Left lung (tissue), 10 donors: ENCODE measurements around the gene PIK3R1. TPM values are rescaled to one million over a fixed set of nuclear protein-coding genes. Genes with fewer than 3 reads are reported as not detected.

Experiments used
- ATAC-seq: fragments of 200-7000 bp; cut with Tn5 transposase; one replicate; pipeline ENCODE4 v1.9.1; 2020; ENCODE audit warnings: moderate library complexity
- DNase-seq, 4 donors: peaks; one replicate each; pipeline ENCODE4 v3.0.0-alpha.2; 2013 to 2020
- H3K27ac ChIP-seq, 2 donors: fragments of 200-600 bp; sonication (generic) in 1 of 2; one replicate each; pipeline versions ENCODE4 v1.5.0 to v1.8.0; 2020 to 2021
- H3K27me3 ChIP-seq, 2 donors: fragments of 200-600 bp; sonication (generic) in 1 of 2; one replicate each; pipeline versions ENCODE4 v1.5.0 to v1.8.0; 2020 to 2021
- H3K36me3 ChIP-seq, 2 donors: fragments of 200-600 bp; sonication (generic) in 1 of 2; one replicate each; pipeline versions ENCODE4 v1.5.0 to v1.8.0; 2020 to 2021
- H3K4me1 ChIP-seq, 2 donors: fragments of 200-600 bp; one replicate each; pipeline ENCODE4 v1.8.0; 2021
- H3K4me3 ChIP-seq, 2 donors: fragments of 200-600 bp; sonication (generic) in 1 of 2; one replicate each; pipeline versions ENCODE4 v1.5.0 to v1.8.0; 2020 to 2021; ENCODE audit warnings: mild to moderate bottlenecking in 1 of 2
- H3K9me3 ChIP-seq, 2 donors: fragments of 200-600 bp; sonication (generic) in 1 of 2; one replicate each; pipeline versions ENCODE4 v1.5.0 to v1.8.0; 2020 to 2021
- CTCF ChIP-seq, 2 donors: fragments of 200-600 bp; sonication (generic) in 1 of 2; IDR thresholded peaks; one replicate each; pipeline versions ENCODE4 v1.5.0 to v1.8.0; 2021; ENCODE audit warnings: antibody characterized with exemption in 2 of 2
- intact Hi-C, 2 donors: fragments of 100-400 bp; cut with DNase I; formaldehyde crosslinking; loops; one replicate each; pipeline versions ENCODE4 v1.11.2 to v1.14.2; 2022
- polyA plus RNA-seq, 6 donors: library from polyadenylated mRNA; unstranded; fragments of 120-200 nt; gene quantifications; one replicate each; pipeline ENCODE4 v1.2.1, GENCODE V29; 2013; ENCODE audit not compliant: insufficient read length in 6 of 6
- total RNA-seq, 2 donors: library from RNA; stranded (reverse); fragmentation: NEBNext Ultra II Directional; extraction: Animal tissue kit (Norgen Biotek cat#: 25700); gene quantifications; one replicate each; pipeline ENCODE4 v1.2.1, GENCODE V29; 2021
- donor health status: DM: no; HTN: yes; CAD: no.
- donor health status: DM: no; HTN: no; CAD: no.

The PIK3R1 gene
- total and polyA plus RNA-seq, 8 donors, result 70.9 to 92.9 (median 80.5) TPM

DNA sequence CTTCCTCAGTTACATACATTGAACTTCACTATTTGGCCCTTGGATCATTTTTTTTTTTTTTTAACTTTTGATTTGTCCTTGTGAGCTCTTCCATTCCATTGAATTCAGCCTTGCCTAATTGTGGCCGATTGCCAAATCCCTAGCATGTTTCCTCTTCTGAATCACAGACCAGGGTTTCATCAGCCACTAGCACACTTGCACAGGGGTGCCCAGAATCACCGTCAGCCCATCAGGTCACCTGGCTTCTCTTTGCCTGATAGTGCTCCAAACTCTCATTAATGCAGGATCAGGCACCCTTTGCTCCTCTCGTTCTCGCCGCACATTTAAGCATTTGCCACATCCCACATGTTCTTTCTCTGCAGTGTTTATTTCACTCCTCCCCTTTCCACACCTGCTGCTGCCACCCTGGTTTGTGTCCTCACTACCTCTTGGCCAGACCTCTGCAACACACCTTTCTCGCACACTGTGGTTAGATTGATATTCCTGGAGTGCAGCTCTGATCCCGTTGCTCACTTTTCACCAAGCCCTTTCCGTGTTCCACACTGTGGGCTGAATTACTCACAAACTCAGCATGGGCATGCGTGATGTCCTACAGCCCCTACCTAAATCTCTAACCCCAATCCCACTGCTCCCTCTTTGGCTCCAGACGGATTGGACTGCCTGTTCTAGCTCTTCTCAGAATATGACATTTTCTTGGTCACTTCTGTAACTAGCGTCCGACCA is 9.8 kb downstream of the PIK3R1 start:
- peaks cover 20 to 62% of the 10 kb centered on the region in 2 donors for H3K4me1 ChIP-seq
- no peaks in the 10 kb centered on the region for H3K9me3 ChIP-seq
- intact Hi-C loops, result no loop called here
- H3K27me3 ChIP-seq, result no peaks in the 10 kb centered on the region
- ATAC-seq (peak; percentile 62), DNase-seq (peak in 1 of 4 donors; percentile 59)
- H3K36me3 ChIP-seq, result peaks cover 0 to 32% of the 10 kb centered on the region in 2 donors
- no peak overlapping the region for H3K4me3 ChIP-seq
- H3K27ac ChIP-seq, result peak overlapping the region; percentile 45 to 63
- no peak for TF ChIP-seq CTCF (IDR thresholded peaks at IDR 0.05)

DNA sequence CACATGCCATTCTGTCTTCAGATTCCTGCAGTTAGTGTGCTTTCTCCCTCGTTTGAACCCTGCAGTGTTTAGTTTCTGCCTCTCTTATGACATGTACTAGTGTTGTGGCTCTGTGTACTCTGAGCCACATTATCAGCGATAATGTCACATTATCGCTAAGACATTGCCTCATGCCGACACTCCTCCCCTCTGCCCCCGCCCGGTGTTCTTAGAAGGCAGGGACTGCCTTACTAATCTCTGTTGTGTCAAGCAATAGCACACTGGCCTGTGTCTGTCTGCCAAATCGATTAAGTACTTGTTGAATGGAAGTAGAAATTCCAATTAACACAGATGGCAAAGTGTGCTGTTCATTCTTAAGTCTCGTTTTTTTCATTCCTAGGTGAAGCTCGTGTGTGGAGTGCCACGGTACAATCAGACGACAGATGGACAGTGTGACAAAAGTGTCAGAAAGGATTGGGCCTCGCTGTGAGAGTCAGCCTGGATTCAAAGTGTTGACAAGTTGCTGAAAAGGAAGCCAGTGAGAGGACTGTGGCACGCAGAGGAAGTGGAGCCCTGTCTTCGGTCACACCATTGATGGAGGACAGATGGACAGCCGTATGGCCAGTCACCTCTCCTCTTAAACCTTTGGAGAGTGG is 10.5 kb downstream of the PIK3R1 start:
- TF ChIP-seq CTCF (IDR thresholded peaks at IDR 0.05), result no peak
- Histone ChIP-seq H3K9me3 (no peaks in the 10 kb centered on the region), H3K27me3 (no peaks in the 10 kb centered on the region), H3K4me3 (no peak overlapping the region), H3K4me1 (peaks cover 20 to 66% of the 10 kb centered on the region in 2 donors), H3K27ac (peak overlapping the region in 1 of 2 donors; percentile 26), H3K36me3 (peaks cover 0 to 36% of the 10 kb centered on the region in 2 donors)
- no peak for DNase-seq
- no peak for ATAC-seq
- intact Hi-C loops, result no loop called here

DNA sequence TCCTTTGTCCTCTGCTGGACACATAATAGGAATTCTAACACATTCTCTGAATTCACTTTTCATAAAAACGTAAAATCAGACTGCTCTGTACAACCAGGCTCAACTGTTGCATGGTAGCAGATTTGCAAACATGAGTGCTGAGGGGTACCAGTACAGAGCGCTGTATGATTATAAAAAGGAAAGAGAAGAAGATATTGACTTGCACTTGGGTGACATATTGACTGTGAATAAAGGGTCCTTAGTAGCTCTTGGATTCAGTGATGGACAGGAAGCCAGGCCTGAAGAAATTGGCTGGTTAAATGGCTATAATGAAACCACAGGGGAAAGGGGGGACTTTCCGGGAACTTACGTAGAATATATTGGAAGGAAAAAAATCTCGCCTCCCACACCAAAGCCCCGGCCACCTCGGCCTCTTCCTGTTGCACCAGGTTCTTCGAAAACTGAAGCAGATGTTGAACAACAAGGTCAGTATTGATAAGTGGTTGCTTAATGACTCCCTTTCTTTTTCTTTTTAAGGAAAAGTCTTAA is 11.1 kb downstream of the PIK3R1 start:
- peaks cover 20 to 67% of the 10 kb centered on the region in 2 donors for H3K4me1 ChIP-seq
- ATAC-seq, result no peak
- TF ChIP-seq CTCF (IDR thresholded peaks at IDR 0.05), result no peak
- no peak overlapping the region for H3K4me3 ChIP-seq
- H3K9me3 ChIP-seq, result no peaks in the 10 kb centered on the region
- intact Hi-C loops, result no loop called here
- H3K27me3 ChIP-seq, result no peaks in the 10 kb centered on the region
- peak overlapping the region in 1 of 2 donors; percentile 10 for H3K27ac ChIP-seq
- H3K36me3 ChIP-seq, result peaks cover 0 to 39% of the 10 kb centered on the region in 2 donors
- no peak for DNase-seq

GRCh38 chr5:68227532-68228160 is 12.1 kb downstream of the PIK3R1 start:
- DNase-seq, result no peak
- intact Hi-C loops, result no loop called here
- TF ChIP-seq CTCF (IDR thresholded peaks at IDR 0.05), result no peak
- Histone ChIP-seq H3K36me3 (peaks cover 0 to 39% of the 10 kb centered on the region in 2 donors), H3K4me3 (no peak overlapping the region), H3K27ac (no peak overlapping the region), H3K27me3 (no peaks in the 10 kb centered on the region), H3K9me3 (no peaks in the 10 kb centered on the region), H3K4me1 (peaks cover 27 to 70% of the 10 kb centered on the region in 2 donors)
- no peak for ATAC-seq

DNA sequence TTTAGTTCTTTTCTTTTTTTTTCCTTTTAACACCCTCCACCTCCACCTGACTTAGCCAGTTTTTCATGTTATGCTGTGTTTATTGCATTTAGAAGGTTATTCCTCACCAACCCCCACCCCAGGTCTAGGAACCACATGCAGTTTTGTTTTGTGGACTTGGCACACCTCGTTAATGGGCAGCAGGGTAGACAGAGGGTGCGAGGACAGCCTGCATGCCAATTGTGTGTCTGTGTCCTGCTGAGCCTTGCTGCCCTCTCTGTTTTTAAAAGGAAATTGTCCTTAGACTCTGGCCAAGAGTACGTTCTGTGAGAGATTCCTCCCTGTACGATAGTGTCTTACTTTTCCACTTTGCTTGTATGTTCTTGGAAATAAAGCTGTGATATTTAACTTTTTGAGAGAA is 13.9 kb downstream of the PIK3R1 start:
- intact Hi-C loops, result no loop called here
- H3K4me1 ChIP-seq, result peaks cover 24 to 56% of the 10 kb centered on the region in 2 donors
- no peaks in the 10 kb centered on the region for H3K9me3 ChIP-seq
- H3K4me3 ChIP-seq, result no peak overlapping the region
- H3K36me3 ChIP-seq, result peaks cover 0 to 39% of the 10 kb centered on the region in 2 donors
- DNase-seq (no peak), ATAC-seq (no peak)
- no peak overlapping the region for H3K27ac ChIP-seq
- no peaks in the 10 kb centered on the region for H3K27me3 ChIP-seq
- no peak for TF ChIP-seq CTCF (IDR thresholded peaks at IDR 0.05)
